ENCODE results near the gene TRIM5.
"Not testable (repeated sequence)": the region's sequence is repeated elsewhere in the genome, so short reads cannot be mapped to it uniquely, and the experiment has no call there.

TRIM5 gene

GRCh38 chr11:5684646-5685362, at the start of gene TRIM5:
TRIM5 (minus strand) TSS chr11:5685074; CDS start chr11:5680177, 4,897 bp downstream.
- peak; percentile 98 for DNase-seq

- no peak for DNase-seq
Observed at GRCh38 chr11:5727691-5728090, 42.8 kb upstream of the TRIM5 start.

GRCh38 chr11:5726351-5726750, 41.5 kb upstream of the TRIM5 start:
- no peak for DNase-seq

GRCh38 chr11:5722622-5723021, 37.7 kb upstream of the TRIM5 start:
- DNase-seq, result no peak

- no peak for DNase-seq
Observed at GRCh38 chr11:5719703-5720495, 35.0 kb upstream of the TRIM5 start.

GRCh38 chr11:5716518-5716917, 31.6 kb upstream of the TRIM5 start:
- DNase-seq, result not testable (repeated sequence)

GRCh38 chr11:5713695-5714094, 28.8 kb upstream of the TRIM5 start:
- DNase-seq, result no peak

- DNase-seq, result no peak
Observed at GRCh38 chr11:5712507-5712906, 27.6 kb upstream of the TRIM5 start.

GRCh38 chr11:5705688-5706087, 20.8 kb upstream of the TRIM5 start:
- no peak for DNase-seq

GRCh38 chr11:5703741-5704536, 19.1 kb upstream of the TRIM5 start:
- DNase-seq, result no peak

GRCh38 chr11:5701055-5701577, 16.2 kb upstream of the TRIM5 start:
- peak; percentile 52 for DNase-seq

GRCh38 chr11:5700421-5701054, 15.7 kb upstream of the TRIM5 start:
- peak; percentile 65 for DNase-seq

- DNase-seq, result no peak
Observed at GRCh38 chr11:5698281-5698680, 13.4 kb upstream of the TRIM5 start.

GRCh38 chr11:5696210-5696609, 11.3 kb upstream of the TRIM5 start:
- DNase-seq, result no peak

- DNase-seq, result no peak
Observed at GRCh38 chr11:5695580-5695979, 10.7 kb upstream of the TRIM5 start.

- no peak for DNase-seq
Observed at GRCh38 chr11:5694642-5695041, 9.8 kb upstream of the TRIM5 start.

- DNase-seq, result peak; percentile 40
Observed at GRCh38 chr11:5691964-5692361, 7.1 kb upstream of the TRIM5 start.

- DNase-seq, result not testable (repeated sequence)
Observed at GRCh38 chr11:5691238-5691963, 6.5 kb upstream of the TRIM5 start.

- peak; percentile 40 for DNase-seq
Observed at GRCh38 chr11:5690736-5691135, 5.9 kb upstream of the TRIM5 start.

- peak; percentile 73 for DNase-seq
Observed at GRCh38 chr11:5690216-5690615, 5.3 kb upstream of the TRIM5 start.

- peak; percentile 95 for DNase-seq
Observed at GRCh38 chr11:5689551-5689983, 4.7 kb upstream of the TRIM5 start, which contains the start of gene TRIM22. TRIM22 (plus strand) TSS chr11:5689790; CDS start chr11:5696233, 6,443 bp downstream.

GRCh38 chr11:5688482-5688881, 3.6 kb upstream of the TRIM5 start:
- DNase-seq, result no peak

All from suppressor macrophage treated with lipopolysaccharide for 4 hours (primary cell).